HepG2 (cell line): ENCODE results near the gene THOP1.

Source experiments
- ATF7 ChIP-seq, 2 experiments: fragments of 450-650 bp in 1 of 2; sonication (generic) in 1 of 2; formaldehyde crosslinking in 1 of 2; IDR thresholded peaks; 2 replicates each; pipeline versions ENCODE4 v1.4.0 to v1.6.1; 2016 to 2020; ENCODE audit warnings: antibody characterized with exemption in 1 of 2, mild to moderate bottlenecking in 1 of 2, missing genetic modification reagents in 1 of 2
- CEBPB ChIP-seq: IDR thresholded peaks from 2 replicates; pipeline ENCODE4 v1.6.1; 2011; ENCODE audit warnings: low read depth, low read length, improper control_type of control experiment, borderline replicate concordance
- FOSL2 ChIP-seq: sonication (generic); formaldehyde crosslinking; IDR thresholded peaks from 2 replicates; pipeline ENCODE4 v1.4.0; 2020; ENCODE audit warnings: missing genetic modification reagents
- JUN ChIP-seq: sonication (generic); formaldehyde crosslinking; IDR thresholded peaks from 2 replicates; pipeline ENCODE4 v1.4.0; 2020; ENCODE audit warnings: mild to moderate bottlenecking, missing genetic modification reagents
- MAFK ChIP-seq, 2 experiments: IDR thresholded peaks in 1 of 2; conservative IDR thresholded peaks in 1 of 2; 2 replicates each; pipeline ENCODE4 v1.6.1; 2011; ENCODE audit warnings: improper control_type of control experiment in 2 of 2, low read length in 2 of 2
- PHF8 ChIP-seq: sonication (generic); formaldehyde crosslinking; IDR thresholded peaks from 2 replicates; pipeline ENCODE4 v1.5.0; 2020; ENCODE audit warnings: missing genetic modification reagents
- POLR2A ChIP-seq, 2 experiments: IDR thresholded peaks; 2 replicates each; pipeline ENCODE4 v1.6.1; 2011; ENCODE audit warnings: low read depth in 2 of 2, low read length in 2 of 2, mild to moderate bottlenecking in 1 of 2, moderate library complexity in 1 of 2; ENCODE audit not compliant: insufficient read depth in 1 of 2
- SETDB1 ChIP-seq: sonication (generic); formaldehyde crosslinking; IDR thresholded peaks from 2 replicates; pipeline ENCODE4 v1.5.1; 2020; ENCODE audit warnings: missing genetic modification reagents, mild to moderate bottlenecking, borderline replicate concordance
- SOX13 ChIP-seq, 3 experiments: fragments of 450-650 bp in 1 of 3; sonication (generic) in 1 of 3; formaldehyde crosslinking in 1 of 3; IDR thresholded peaks in 2 of 3; conservative IDR thresholded peaks in 1 of 3; 2 replicates each; pipeline versions ENCODE4 v1.5.0 to v1.6.1; 2016 to 2020; ENCODE audit warnings: antibody characterized with exemption in 1 of 3, mild to moderate bottlenecking in 1 of 3, missing compliant biosample characterization in 1 of 3, missing genetic modification reagents in 1 of 3, moderate library complexity in 1 of 3
- TCF7L2 ChIP-seq: IDR thresholded peaks from 2 replicates; pipeline ENCODE4 v1.6.1; 2011; ENCODE audit warnings: mild to moderate bottlenecking, low read depth, low read length, moderate library complexity
- TF ChIP-seq, protein P1 (sequence below): sonication (generic); formaldehyde crosslinking; IDR thresholded peaks from 2 replicates; pipeline ENCODE4 v1.4.0; 2020; ENCODE audit warnings: missing genetic modification reagents
- TF ChIP-seq, protein P2 (sequence below): sonication (generic); formaldehyde crosslinking; IDR thresholded peaks from 2 replicates; pipeline ENCODE4 v1.5.1; 2020; ENCODE audit warnings: mild to moderate bottlenecking, missing genetic modification reagents, moderate library complexity
- TF ChIP-seq, protein P3 (sequence below): sonication (generic); formaldehyde crosslinking; conservative IDR thresholded peaks from 2 replicates; pipeline ENCODE4 v1.5.0; 2020; ENCODE audit warnings: missing genetic modification reagents
- TF ChIP-seq, protein P4 (sequence below): sonication (generic); formaldehyde crosslinking; IDR thresholded peaks from 2 replicates; pipeline ENCODE4 v1.5.0; 2020; ENCODE audit warnings: mild to moderate bottlenecking, missing genetic modification reagents, moderate library complexity

DNA sequence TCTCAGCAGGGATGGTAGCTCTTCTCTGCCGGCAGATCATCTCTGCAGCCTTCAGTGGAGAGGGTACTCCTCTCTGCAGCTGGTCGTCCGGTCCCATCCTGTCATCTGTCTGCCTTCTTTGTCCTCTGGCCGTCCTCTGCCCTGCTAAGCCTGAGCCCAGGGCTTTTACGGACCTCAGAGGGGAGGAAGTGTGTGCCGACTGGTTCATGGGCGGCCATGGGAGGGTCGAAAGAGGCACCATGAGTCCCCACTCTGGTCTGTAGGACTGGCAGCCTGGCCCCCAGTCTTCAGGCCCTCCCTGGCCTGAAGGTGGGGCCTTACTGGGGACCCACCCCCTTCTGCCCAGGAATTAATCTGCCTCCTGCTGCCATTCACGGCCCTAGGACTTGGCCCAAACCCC lies 38.3 kb downstream of the THOP1 start:
- TF ChIP-seq FOSL2 (CRISPR knock-in tag) (no peak), TCF7L2 (no peak), ATF7 (IDR thresholded peaks at IDR 0.05) (no peak), ATF7 (CRISPR knock-in tag; IDR thresholded peaks at IDR 0.05) (no peak), PHF8 (CRISPR knock-in tag) (no peak), JUN (CRISPR knock-in tag) (no peak), CEBPB (no peak), SETDB1 (no peak), SOX13 (IDR thresholded peaks at IDR 0.05) (no peak), SOX13 (CRISPR knock-in tag; conservative IDR thresholded peaks at IDR 0.05 in 1 of 2, IDR thresholded peaks at IDR 0.05 in 1 of 2) (no peak), POLR2A (IDR thresholded peaks at IDR 0.05; ENCODE audit: insufficient read depth in 1 of 2, low read depth in 2 of 2, low read length in 2 of 2) (no peak), MAFK (conservative IDR thresholded peaks at IDR 0.05 in 1 of 2, IDR thresholded peaks at IDR 0.05 in 1 of 2; ENCODE audit: low read length in 2 of 2) (no peak)
- TF ChIP-seq, protein P1, sequence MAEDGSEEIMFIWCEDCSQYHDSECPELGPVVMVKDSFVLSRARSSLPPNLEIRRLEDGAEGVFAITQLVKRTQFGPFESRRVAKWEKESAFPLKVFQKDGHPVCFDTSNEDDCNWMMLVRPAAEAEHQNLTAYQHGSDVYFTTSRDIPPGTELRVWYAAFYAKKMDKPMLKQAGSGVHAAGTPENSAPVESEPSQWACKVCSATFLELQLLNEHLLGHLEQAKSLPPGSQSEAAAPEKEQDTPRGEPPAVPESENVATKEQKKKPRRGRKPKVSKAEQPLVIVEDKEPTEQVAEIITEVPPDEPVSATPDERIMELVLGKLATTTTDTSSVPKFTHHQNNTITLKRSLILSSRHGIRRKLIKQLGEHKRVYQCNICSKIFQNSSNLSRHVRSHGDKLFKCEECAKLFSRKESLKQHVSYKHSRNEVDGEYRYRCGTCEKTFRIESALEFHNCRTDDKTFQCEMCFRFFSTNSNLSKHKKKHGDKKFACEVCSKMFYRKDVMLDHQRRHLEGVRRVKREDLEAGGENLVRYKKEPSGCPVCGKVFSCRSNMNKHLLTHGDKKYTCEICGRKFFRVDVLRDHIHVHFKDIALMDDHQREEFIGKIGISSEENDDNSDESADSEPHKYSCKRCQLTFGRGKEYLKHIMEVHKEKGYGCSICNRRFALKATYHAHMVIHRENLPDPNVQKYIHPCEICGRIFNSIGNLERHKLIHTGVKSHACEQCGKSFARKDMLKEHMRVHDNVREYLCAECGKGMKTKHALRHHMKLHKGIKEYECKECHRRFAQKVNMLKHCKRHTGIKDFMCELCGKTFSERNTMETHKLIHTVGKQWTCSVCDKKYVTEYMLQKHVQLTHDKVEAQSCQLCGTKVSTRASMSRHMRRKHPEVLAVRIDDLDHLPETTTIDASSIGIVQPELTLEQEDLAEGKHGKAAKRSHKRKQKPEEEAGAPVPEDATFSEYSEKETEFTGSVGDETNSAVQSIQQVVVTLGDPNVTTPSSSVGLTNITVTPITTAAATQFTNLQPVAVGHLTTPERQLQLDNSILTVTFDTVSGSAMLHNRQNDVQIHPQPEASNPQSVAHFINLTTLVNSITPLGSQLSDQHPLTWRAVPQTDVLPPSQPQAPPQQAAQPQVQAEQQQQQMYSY (CRISPR knock-in tag), result no peak
- TF ChIP-seq, protein P2, sequence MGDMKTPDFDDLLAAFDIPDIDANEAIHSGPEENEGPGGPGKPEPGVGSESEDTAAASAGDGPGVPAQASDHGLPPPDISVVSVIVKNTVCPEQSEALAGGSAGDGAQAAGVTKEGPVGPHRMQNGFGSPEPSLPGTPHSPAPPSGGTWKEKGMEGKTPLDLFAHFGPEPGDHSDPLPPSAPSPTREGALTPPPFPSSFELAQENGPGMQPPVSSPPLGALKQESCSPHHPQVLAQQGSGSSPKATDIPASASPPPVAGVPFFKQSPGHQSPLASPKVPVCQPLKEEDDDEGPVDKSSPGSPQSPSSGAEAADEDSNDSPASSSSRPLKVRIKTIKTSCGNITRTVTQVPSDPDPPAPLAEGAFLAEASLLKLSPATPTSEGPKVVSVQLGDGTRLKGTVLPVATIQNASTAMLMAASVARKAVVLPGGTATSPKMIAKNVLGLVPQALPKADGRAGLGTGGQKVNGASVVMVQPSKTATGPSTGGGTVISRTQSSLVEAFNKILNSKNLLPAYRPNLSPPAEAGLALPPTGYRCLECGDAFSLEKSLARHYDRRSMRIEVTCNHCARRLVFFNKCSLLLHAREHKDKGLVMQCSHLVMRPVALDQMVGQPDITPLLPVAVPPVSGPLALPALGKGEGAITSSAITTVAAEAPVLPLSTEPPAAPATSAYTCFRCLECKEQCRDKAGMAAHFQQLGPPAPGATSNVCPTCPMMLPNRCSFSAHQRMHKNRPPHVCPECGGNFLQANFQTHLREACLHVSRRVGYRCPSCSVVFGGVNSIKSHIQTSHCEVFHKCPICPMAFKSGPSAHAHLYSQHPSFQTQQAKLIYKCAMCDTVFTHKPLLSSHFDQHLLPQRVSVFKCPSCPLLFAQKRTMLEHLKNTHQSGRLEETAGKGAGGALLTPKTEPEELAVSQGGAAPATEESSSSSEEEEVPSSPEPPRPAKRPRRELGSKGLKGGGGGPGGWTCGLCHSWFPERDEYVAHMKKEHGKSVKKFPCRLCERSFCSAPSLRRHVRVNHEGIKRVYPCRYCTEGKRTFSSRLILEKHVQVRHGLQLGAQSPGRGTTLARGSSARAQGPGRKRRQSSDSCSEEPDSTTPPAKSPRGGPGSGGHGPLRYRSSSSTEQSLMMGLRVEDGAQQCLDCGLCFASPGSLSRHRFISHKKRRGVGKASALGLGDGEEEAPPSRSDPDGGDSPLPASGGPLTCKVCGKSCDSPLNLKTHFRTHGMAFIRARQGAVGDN (CRISPR knock-in tag), result no peak
- TF ChIP-seq, protein P3, sequence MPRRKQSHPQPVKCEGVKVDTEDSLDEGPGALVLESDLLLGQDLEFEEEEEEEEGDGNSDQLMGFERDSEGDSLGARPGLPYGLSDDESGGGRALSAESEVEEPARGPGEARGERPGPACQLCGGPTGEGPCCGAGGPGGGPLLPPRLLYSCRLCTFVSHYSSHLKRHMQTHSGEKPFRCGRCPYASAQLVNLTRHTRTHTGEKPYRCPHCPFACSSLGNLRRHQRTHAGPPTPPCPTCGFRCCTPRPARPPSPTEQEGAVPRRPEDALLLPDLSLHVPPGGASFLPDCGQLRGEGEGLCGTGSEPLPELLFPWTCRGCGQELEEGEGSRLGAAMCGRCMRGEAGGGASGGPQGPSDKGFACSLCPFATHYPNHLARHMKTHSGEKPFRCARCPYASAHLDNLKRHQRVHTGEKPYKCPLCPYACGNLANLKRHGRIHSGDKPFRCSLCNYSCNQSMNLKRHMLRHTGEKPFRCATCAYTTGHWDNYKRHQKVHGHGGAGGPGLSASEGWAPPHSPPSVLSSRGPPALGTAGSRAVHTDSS (CRISPR knock-in tag), result no peak
- TF ChIP-seq, protein P4, sequence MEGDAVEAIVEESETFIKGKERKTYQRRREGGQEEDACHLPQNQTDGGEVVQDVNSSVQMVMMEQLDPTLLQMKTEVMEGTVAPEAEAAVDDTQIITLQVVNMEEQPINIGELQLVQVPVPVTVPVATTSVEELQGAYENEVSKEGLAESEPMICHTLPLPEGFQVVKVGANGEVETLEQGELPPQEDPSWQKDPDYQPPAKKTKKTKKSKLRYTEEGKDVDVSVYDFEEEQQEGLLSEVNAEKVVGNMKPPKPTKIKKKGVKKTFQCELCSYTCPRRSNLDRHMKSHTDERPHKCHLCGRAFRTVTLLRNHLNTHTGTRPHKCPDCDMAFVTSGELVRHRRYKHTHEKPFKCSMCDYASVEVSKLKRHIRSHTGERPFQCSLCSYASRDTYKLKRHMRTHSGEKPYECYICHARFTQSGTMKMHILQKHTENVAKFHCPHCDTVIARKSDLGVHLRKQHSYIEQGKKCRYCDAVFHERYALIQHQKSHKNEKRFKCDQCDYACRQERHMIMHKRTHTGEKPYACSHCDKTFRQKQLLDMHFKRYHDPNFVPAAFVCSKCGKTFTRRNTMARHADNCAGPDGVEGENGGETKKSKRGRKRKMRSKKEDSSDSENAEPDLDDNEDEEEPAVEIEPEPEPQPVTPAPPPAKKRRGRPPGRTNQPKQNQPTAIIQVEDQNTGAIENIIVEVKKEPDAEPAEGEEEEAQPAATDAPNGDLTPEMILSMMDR (CRISPR knock-in tag), result no peak
